Stimulated activated effector memory CD8-positive, alpha-beta T cell treated with anti-CD3 and anti-CD28 coated beads, Interleukin-12 subunit alpha, Interleukin-12 subunit beta, amount 100 ng/mL, for 72 hours (primary cell): ENCODE measurements around the gene IFNL2.
A peak's percentile ranks its signal among the peaks of the same experiment; 100 is the strongest.
"Not testable (repeated sequence)": the region's sequence is repeated elsewhere in the genome, so short reads cannot be mapped to it uniquely, and the experiment has no call there.

Experiments
- ATAC-seq: fragments of 150-1000 bp; cut with Tn5 transposase; 2 replicates; pipeline ENCODE4 v1.10.0; 2021
- DNase-seq, 2 donors: peaks; one replicate each; pipeline ENCODE4 v3.0.0; 2021 to 2022; ENCODE audit warnings: low spot score in 2 of 2
- H3K27ac Mint-ChIP-seq: one replicate; pipeline ENCODE4 v1.8.0; 2022; ENCODE audit warnings: mild to moderate bottlenecking, mixed read lengths
- H3K36me3 Mint-ChIP-seq: one replicate; pipeline ENCODE4 v1.8.0; 2022; ENCODE audit warnings: mild to moderate bottlenecking, mixed read lengths
- H3K4me1 Mint-ChIP-seq: one replicate; pipeline ENCODE4 v1.8.0; 2022; ENCODE audit warnings: mixed read lengths
- H3K4me3 Mint-ChIP-seq: one replicate; pipeline ENCODE4 v1.8.0; 2022; ENCODE audit warnings: mild to moderate bottlenecking, mixed read lengths
- H3K9me3 Mint-ChIP-seq: one replicate; pipeline ENCODE4 v1.8.0; 2022; ENCODE audit warnings: mixed read lengths

Gene IFNL2

DNA sequence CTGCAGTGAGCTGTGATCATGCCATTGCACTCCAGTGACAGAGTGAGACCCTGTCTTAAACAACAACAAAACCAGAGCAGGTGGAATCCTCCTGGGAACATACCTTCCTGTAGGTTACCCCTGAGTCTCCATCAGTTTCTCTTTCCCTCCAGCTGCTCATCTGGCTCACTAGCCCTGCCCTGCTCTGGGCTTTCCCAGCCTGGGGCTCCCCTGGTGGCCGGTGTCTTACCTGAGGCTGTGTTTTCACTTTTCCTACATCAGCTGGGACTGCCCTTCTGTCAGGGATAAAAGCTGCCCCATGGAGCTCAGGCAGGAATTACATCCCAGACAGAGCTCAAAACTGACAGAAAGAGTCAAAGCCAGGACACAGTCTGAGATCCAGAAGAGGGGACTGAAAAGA lies at the start of gene IFNL2:
TSS of gene IFNL2 (plus strand) at position 312 of the 400 bp plus-strand sequence. CDS start 173 bp downstream, outside the sequence.
- not testable (repeated sequence) for DNase-seq, H3K4me1 Mint-ChIP-seq, H3K36me3 Mint-ChIP-seq, H3K4me3 Mint-ChIP-seq, H3K9me3 Mint-ChIP-seq
- peak; percentile 54 for ATAC-seq
- peak within 1 kb of the TSS; percentile 43 for H3K27ac Mint-ChIP-seq

DNA sequence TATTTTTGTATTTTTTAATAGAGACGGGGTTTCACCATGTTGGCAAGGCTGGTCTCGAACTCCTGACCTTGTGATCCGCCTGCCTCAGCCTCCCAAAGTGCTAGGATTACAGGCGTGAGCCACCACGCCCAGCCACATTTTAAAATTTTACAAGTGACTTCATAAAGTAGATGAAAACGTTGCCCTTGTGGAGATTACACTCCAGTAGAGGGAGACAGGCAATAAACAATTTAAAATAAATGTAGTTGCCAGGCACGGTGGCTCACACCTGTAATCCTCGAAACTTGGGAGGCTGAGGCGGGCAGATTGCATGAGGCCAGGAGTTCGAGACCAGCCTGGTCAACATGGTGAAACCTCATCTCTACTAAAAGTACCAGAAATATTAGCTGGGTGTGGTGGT lies 49.1 kb upstream of the IFNL2 start:
- DNase-seq, H3K9me3 Mint-ChIP-seq, H3K36me3 Mint-ChIP-seq, H3K4me3 Mint-ChIP-seq, H3K27ac Mint-ChIP-seq, ATAC-seq: not testable (repeated sequence)
- peaks cover 13% of the 10 kb centered on the region for H3K4me1 Mint-ChIP-seq

DNA sequence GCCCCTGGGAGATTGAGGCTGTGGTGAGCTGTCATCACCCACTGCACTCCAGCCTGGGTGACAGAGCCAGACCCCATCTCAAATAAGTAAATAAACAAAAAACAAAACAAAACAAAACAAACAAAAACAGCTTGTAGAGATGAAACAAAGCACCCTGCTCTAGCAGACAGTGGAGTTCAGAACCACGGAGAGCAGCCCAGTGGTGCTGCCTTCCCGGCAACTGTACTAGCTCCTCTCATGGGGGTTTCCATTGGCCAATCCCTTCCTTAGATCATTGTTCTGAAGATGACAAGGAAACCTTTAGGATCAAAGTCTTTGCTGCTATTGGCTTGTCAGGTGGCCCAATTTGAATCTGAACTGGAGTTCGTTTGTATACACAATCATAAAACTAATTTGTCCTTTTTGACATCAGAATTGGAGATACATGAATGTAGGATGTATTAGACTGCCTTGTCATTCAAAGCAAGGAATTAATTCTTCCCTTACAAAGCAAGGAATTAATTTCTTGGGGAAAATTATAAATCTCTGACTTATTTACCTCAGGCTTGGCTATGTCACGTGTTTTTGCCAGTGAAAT lies 44.4 kb upstream of the IFNL2 start:
- no peaks in the 10 kb centered on the region for H3K9me3 Mint-ChIP-seq

DNA sequence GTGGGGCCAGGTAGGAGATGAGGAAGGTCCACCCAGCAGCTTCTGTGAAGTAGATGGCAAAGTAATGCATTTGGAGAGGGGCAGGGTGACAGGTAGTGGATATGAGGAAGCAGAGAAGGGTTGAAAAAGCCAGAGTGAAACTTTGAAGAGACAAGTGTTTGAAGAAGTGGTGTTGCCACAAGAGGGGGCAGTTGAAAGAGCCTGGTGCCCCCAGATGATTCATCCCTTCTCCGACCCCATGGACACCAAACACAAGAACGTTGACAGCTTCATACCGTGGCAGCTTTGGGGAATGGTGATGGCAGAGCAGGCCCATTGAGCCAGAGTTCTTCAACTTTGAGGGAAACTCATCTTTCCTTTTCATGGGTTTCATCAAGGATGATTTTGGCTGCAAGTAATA lies 43.3 kb upstream of the IFNL2 start:
- Mint-ChIP-seq H3K36me3 (no peaks in the 10 kb centered on the region), H3K27ac (no peak overlapping the region), H3K4me3 (no peak overlapping the region), H3K9me3 (no peaks in the 10 kb centered on the region), H3K4me1 (peaks cover 7% of the 10 kb centered on the region)
- DNase-seq (no peak), ATAC-seq (no peak)

More for the DNA sequence above, 44.4 kb upstream of the IFNL2 start:
- DNase-seq (no peak), ATAC-seq (no peak)
- Mint-ChIP-seq H3K4me3 (no peak overlapping the region), H3K4me1 (peaks cover 7% of the 10 kb centered on the region), H3K36me3 (no peaks in the 10 kb centered on the region), H3K27ac (no peak overlapping the region)

DNA sequence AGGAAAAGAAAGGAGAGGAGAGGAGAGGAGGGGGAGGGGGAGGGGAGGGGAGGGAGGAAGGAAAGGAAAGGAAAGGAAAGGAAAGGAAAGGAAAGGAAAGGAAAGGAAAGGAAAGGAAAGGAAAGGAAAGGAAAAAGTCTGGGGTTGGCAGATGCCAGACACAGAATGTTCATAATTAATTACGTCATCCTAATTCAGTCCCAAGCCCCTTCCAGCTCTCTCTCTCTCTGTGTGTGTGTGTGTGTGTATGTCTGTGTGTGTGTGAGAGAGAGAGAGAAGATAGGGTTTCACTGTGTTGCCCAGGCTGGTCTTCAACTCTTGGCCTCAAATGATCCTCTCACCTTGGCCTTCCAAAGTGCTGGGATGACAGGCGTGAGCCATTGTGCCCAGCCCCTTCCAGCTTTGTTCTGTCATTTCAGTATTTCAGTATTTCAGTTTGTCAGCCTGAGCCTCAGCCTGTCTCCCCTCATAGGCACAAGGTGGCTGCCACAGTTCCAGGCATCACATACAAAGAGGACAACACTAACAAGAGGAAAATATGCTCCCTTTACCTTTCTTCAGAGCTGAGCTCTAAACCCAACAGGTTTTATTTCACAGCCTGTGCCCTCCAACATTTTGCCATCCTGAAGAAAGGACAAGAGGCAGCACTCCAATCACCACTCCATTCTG lies 38.0 kb upstream of the IFNL2 start:
- Mint-ChIP-seq H3K9me3 (no peaks in the 10 kb centered on the region), H3K36me3 (no peaks in the 10 kb centered on the region), H3K4me1 (no peaks in the 10 kb centered on the region), H3K4me3 (no peak overlapping the region), H3K27ac (no peak overlapping the region)
- no peak for ATAC-seq
- DNase-seq: no peak

DNA sequence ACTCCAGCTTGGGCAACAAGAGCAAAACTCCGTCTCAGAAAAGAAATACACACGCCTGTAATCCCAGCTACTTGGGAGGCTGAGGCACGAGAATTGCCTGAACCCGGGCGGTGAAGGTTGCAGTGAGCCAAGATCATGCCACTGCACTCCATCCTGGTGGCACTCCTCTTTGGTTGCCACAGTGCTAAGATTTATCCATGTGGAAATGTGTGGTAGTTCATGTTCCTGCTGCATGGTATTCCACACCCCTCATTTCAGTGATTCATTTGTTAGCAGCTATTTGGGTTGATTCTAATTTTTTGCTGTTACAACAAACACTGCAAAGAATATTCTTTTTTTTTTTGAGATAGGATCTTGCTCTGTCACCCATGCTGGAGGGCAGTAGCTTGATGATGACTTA lies 35.5 kb upstream of the IFNL2 start:
- ATAC-seq (no peak), DNase-seq (no peak)
- no peak overlapping the region for H3K4me3 Mint-ChIP-seq
- H3K4me1 Mint-ChIP-seq: peaks cover 20% of the 10 kb centered on the region
- no peaks in the 10 kb centered on the region for H3K36me3 Mint-ChIP-seq
- H3K27ac Mint-ChIP-seq: no peak overlapping the region
- H3K9me3 Mint-ChIP-seq: no peaks in the 10 kb centered on the region

DNA sequence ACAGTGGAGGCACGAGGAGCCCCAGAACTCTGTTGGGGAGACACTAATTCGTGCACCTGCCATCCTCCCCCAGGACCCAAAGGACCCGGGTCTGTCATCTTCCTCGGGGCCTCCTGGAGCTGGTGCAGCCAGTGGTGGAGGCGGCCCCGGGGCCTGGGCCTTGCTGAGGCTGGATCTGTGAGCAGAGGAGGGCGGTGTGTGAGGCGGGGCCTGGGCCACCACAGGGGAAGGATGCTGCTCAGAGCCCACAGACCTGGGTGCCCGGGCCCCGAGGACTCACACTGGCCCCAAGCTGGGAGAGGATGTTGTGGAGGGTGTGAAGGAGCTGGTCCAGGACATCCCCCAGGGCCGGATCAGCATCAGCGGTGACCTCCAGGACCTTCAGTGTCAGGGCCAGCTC lies 31.7 kb upstream of the IFNL2 start:
- Mint-ChIP-seq H3K4me3 (peak overlapping the region; percentile 48), H3K36me3 (no peaks in the 10 kb centered on the region), H3K27ac (peak overlapping the region; percentile 76), H3K9me3 (no peaks in the 10 kb centered on the region), H3K4me1 (peaks cover 27% of the 10 kb centered on the region)
- ATAC-seq (peak; percentile 92), DNase-seq (peak in 1 of 2 donors; percentile 63)

DNA sequence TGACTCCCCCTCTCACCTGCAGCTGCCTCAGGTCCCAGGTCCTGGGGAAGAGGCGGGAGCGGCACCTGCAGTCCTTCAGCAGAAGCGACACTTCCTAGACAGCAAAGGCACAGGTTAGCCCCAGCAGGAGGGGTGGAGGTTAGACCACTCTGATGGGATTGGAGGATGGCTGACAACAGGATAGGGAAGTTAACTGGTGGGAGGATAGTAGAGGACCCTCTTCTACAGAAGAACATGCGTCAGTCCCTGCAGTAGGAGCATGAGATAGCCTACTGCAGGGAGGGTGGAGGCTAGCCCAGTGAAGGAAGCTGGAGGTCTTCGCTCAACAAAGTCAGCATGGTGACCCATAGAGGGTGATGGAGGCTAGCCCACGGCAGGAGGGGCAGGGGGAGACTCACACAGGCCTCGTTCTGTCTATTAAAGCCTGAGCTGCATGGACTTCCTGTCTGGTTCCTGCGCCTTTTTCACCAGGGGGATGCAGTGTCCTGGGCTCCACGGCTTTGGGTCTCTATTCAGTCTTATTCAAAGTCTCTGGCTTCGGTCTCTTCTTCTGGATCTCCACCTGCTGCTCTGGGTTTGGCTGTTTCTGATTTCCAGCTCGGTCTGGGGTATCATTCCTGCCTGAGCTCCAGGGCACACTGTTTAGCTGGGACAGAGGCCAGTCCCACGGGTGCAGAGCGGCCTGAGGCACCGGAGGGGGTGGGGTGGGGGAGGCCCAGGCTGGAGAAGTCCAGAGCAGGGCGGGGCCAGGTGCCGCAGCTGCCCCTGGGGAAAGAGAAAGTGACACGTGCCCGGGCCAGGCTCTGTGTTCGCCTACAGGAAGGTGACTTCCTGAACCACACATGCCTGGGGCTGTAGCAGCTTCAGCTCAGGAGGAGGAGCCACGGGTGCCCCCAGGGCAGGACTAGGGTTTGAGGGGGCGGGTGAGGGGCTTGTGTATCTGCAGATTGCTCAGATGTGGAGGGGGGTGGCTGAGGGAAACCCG lies 30.7 kb upstream of the IFNL2 start:
- H3K27ac Mint-ChIP-seq: peak overlapping the region; percentile 76
- no peaks in the 10 kb centered on the region for H3K9me3 Mint-ChIP-seq
- peak; percentile 66 for ATAC-seq
- DNase-seq: peak in 1 of 2 donors; percentile 6
- H3K4me1 Mint-ChIP-seq: peaks cover 27% of the 10 kb centered on the region
- H3K4me3 Mint-ChIP-seq: peak overlapping the region; percentile 48
- H3K36me3 Mint-ChIP-seq: no peaks in the 10 kb centered on the region

DNA sequence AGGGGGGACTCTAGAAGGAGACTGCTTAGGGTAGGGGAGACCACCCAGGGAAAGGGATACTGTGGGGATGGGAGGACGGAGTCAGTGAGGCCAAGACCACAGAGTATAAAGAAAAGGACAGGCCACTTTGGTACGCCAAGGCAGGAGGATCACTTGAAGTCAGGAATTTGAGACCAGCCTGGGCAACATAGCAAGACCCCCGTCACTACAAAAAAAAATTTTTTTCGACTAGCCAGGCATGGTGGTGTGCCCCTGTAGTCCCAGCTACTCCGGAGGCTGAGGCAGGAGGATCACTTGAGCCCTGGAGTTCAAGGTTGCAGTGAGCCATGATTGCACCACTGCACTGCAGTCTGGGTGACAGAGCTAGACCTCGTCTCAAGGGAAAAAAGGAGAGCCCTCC lies 30.0 kb upstream of the IFNL2 start:
- H3K4me3 Mint-ChIP-seq: peak overlapping the region; percentile 48
- ATAC-seq (no peak), DNase-seq (no peak)
- no peaks in the 10 kb centered on the region for H3K36me3 Mint-ChIP-seq
- H3K27ac Mint-ChIP-seq: peak overlapping the region; percentile 76
- H3K4me1 Mint-ChIP-seq: peaks cover 27% of the 10 kb centered on the region
- H3K9me3 Mint-ChIP-seq: no peaks in the 10 kb centered on the region

DNA sequence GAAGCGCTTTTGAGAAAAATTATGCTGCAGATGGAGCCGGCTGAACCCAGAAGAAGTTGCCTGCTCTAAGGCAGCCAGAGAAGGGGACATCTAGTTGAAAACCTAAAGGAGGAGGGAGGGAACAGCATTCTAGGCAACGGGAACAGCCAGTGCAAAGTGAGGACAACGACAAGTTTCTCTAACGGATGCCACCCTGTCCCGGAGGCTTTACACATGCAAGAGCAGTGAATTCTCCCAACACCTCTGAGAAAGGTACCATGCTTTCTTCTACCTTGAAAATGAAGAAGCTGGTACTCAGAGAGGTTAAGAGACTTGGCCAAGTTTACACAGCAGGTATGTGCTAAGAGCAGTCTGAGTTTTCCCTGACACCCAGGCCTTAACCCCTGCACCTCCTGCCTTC lies 29.3 kb upstream of the IFNL2 start:
- ATAC-seq (no peak), DNase-seq (no peak)
- no peak overlapping the region for H3K4me3 Mint-ChIP-seq
- no peaks in the 10 kb centered on the region for H3K9me3 Mint-ChIP-seq
- H3K4me1 Mint-ChIP-seq: peaks cover 27% of the 10 kb centered on the region
- no peaks in the 10 kb centered on the region for H3K36me3 Mint-ChIP-seq
- no peak overlapping the region for H3K27ac Mint-ChIP-seq

DNA sequence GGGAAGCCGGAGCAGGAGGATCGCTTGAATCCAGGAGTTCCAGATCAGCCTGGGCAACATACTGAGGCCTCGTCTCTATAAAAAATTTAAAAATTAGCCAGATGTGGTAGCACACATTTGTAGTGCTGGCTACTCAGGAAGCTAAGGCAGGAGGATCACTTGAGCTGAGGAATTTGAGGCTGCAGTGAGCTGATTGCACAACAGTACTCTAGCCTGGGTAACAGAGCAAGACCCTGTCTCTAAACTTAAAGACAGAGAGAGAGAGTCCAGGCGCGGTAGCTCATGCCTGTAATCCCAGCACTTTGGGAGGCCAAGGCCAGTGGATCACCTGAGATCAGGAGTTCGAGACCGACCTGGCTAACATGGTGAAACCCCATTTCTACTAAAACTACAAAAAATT lies 27.8 kb upstream of the IFNL2 start:
- Mint-ChIP-seq H3K9me3 (no peaks in the 10 kb centered on the region), H3K27ac (no peak overlapping the region), H3K4me1 (peaks cover 27% of the 10 kb centered on the region), H3K36me3 (no peaks in the 10 kb centered on the region), H3K4me3 (no peak overlapping the region)
- no peak for ATAC-seq
- no peak for DNase-seq

DNA sequence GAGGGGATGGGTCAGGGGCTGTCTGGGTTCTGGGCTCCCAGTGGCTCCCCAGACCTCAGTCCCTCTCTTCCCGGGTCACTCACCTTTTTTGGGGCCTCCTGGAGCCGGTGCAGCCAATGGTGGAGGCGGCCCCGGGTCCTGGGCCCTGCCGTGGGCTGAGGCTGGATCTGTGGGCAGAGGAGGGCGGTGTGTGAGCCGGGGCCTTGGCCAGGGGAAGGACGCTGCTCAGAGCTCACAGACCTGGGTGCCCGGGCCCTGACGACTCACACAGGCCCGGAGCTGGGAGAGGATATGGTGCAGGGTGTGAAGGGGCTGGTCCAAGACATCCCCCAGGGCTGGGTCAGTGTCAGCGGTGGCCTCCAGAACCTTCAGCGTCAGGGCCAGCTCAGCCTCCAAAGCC lies 24.5 kb upstream of the IFNL2 start:
- not testable (repeated sequence) for H3K36me3 Mint-ChIP-seq, H3K4me1 Mint-ChIP-seq, DNase-seq, ATAC-seq, H3K4me3 Mint-ChIP-seq, H3K27ac Mint-ChIP-seq, H3K9me3 Mint-ChIP-seq

DNA sequence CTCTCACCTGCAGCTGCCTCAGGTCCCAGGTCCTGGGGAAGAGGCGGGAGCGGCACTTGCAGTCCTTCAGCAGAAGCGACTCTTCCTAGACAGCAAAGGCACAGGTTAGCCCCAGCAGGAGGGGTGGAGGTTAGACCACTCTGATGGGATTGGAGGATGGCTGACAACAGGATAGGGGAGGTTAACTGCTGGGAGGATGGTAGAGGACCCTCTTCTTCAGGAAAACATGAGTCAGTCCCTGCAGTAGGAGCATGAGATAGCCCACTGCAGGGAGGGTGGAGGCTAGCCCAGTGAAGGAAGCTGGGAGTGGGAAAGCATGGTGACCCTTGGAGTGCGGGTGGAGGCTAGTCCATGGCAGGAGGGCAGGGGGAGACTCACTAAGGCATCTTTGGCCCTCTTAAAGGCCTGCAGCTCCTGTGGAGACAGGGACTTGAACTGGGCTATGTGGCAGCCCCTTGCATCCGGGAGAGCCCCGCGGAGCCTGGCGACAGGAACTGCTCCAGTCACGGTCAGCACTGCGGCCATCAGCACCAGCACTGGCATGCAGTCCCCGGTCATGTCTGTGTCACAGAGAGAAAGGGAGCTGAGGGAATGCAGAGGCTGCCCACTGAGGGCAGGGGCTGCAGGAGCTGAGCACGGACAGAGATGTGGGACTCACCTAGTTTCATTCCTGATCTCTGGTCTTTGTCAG lies 23.6 kb upstream of the IFNL2 start, which contains the start of gene IFNL3:
TSS of gene IFNL3 (minus strand) at position 597 of the 691 bp plus-strand sequence. CDS start at position 558, 39 bp downstream.
- not testable (repeated sequence) for H3K9me3 Mint-ChIP-seq, H3K27ac Mint-ChIP-seq, H3K4me3 Mint-ChIP-seq, H3K4me1 Mint-ChIP-seq, DNase-seq, H3K36me3 Mint-ChIP-seq, ATAC-seq

DNA sequence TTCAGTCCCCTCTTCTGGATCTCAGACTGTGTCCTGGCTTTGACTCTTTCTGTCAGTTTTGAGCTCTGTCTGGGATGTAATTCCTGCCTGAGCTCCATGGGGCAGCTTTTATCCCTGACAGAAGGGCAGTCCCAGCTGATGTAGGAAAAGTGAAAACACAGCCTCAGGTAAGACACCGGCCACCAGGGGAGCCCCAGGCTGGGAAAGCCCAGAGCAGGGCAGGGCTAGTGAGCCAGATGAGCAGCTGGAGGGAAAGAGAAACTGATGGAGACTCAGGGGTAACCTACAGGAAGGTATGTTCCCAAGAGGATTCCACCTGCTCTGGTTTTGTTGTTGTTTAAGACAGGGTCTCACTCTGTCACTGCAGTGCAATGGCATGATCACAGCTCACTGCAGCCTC lies 23.0 kb upstream of the IFNL2 start:
- H3K36me3 Mint-ChIP-seq, H3K4me3 Mint-ChIP-seq, H3K27ac Mint-ChIP-seq, H3K4me1 Mint-ChIP-seq, DNase-seq, H3K9me3 Mint-ChIP-seq: not testable (repeated sequence)
- ATAC-seq: peak; percentile 58
